ENCODE measurements around the gene PLBD1.

Gene PLBD1

GRCh38 chr12:14505626-14506596 is 61.8 kb downstream of the PLBD1 start:
- DNase-seq (ENCODE audit: low read depth, low spot score), result no peak

- no peak for DNase-seq (ENCODE audit: low read depth, low spot score)
Observed at GRCh38 chr12:14495326-14495725, 72.4 kb downstream of the PLBD1 start.

- DNase-seq (ENCODE audit: low read depth, low spot score), result no peak
Observed at GRCh38 chr12:14482886-14483285, 84.8 kb downstream of the PLBD1 start.

- no peak for DNase-seq (ENCODE audit: low read depth, low spot score)
Observed at GRCh38 chr12:14482361-14482760, 85.3 kb downstream of the PLBD1 start.

- DNase-seq (ENCODE audit: low read depth, low spot score), result no peak
Observed at GRCh38 chr12:14481201-14481600, 86.5 kb downstream of the PLBD1 start.

- no peak for DNase-seq (ENCODE audit: low read depth, low spot score)
Observed at GRCh38 chr12:14479004-14479403, 88.7 kb downstream of the PLBD1 start.

- peak; percentile 10 for DNase-seq (ENCODE audit: low read depth, low spot score)
Observed at GRCh38 chr12:14473707-14474287, 93.9 kb downstream of the PLBD1 start.

- DNase-seq (ENCODE audit: low read depth, low spot score), result no peak
Observed at GRCh38 chr12:14471497-14471896, 96.2 kb downstream of the PLBD1 start.

GRCh38 chr12:14460212-14460841 is 107.4 kb downstream of the PLBD1 start:
- no peak for DNase-seq (ENCODE audit: low read depth, low spot score)

- DNase-seq (ENCODE audit: low read depth, low spot score), result peak; percentile 23
Observed at GRCh38 chr12:14454098-14454907, 113.4 kb downstream of the PLBD1 start.

Data from astrocyte of the hippocampus (primary cell).